T follicular helper cell (primary cell): Measurements from ENCODE around the gene KRT20.
"Not testable (repeated sequence)": the region's sequence is repeated elsewhere in the genome, so short reads cannot be mapped to it uniquely, and the experiment has no call there.

ENCODE experiments used
- DNase-seq: peaks from one replicate; pipeline ENCODE4 v3.0.0-alpha.2; 2020; ENCODE audit warnings: low read depth
- total RNA-seq, 2 experiments: gene quantifications; one replicate each; lab custom pipeline; 2026; lab: John Stamatoyannopoulos, UW

Gene KRT20, protein sequence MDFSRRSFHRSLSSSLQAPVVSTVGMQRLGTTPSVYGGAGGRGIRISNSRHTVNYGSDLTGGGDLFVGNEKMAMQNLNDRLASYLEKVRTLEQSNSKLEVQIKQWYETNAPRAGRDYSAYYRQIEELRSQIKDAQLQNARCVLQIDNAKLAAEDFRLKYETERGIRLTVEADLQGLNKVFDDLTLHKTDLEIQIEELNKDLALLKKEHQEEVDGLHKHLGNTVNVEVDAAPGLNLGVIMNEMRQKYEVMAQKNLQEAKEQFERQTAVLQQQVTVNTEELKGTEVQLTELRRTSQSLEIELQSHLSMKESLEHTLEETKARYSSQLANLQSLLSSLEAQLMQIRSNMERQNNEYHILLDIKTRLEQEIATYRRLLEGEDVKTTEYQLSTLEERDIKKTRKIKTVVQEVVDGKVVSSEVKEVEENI
- 0 reads per million in 2 experiments for total RNA-seq

DNA sequence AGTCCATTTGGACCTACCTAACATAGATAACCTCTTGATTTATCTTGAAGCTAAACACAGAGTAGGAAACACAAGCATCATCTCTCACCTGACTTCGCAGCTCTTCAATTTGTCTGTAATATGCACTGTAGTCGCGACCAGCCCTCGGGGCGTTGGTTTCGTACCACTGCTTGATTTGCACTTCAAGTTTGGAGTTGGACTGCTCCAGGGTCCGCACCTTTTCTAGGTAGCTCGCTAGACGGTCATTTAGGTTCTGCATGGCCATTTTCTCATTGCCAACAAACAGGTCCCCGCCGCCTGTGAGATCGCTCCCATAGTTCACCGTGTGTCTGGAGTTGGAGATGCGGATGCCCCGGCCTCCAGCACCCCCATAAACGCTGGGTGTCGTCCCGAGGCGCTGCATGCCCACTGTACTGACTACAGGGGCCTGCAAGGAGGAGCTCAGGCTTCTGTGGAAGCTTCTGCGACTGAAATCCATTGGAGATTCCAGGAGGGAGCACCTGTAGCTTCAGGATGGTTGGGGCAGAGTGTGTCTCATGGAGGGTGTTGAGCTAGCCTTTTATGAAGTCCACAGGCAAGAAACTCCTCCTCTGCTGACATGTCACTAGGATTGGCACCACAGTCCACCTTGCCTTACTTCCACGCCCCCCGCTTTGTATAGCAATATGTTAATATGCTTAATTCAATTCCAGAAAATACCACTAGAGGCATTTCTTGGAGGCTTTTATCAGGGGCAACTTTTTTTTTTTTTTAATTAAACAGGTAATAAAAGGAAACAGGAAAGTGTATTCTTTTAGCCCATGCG is at the start of gene KRT20:
KRT20 (minus strand) TSS at position 535 of the 805 bp plus-strand sequence; CDS start at position 478, 57 bp downstream.
- DNase-seq, result no peak

DNA sequence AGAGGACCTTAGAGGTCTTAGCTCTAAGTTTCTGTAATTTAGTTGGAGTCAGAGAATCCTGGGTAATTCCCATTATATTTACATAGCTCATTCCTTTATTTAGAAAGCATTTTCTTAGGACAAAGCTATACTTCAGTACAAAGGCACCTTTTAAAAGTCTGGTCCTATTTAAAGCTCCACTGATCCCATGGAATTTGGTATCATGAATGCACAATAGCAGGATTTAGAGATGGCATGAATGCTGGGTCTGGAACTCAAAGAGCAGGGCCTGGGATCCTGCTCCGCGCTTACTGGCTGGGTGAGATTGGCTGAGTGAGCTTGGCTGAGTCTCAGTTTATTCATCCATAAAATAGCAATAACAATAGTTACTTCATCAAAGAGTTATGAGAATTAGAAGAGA is 47.6 kb upstream of the KRT20 start:
- DNase-seq, result no peak

DNA sequence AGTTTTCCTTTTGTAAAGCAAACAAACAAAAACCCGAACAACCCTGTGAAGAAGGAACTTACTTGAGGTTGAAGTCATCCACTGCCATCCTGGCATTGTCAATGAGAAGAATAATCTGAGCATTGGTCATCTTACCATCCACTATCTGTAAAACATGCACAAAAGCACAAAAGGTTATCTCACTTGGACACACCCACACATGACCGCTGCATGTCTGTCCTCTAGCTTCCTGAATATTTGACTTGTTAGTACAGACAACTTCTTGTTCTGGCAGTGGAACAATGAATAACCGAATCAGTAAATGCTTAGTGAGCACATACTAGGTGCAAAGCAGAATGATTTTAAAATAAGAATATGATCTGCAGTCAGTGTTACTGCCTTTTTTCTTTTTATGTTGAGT is 46.3 kb upstream of the KRT20 start:
- no peak for DNase-seq

DNA sequence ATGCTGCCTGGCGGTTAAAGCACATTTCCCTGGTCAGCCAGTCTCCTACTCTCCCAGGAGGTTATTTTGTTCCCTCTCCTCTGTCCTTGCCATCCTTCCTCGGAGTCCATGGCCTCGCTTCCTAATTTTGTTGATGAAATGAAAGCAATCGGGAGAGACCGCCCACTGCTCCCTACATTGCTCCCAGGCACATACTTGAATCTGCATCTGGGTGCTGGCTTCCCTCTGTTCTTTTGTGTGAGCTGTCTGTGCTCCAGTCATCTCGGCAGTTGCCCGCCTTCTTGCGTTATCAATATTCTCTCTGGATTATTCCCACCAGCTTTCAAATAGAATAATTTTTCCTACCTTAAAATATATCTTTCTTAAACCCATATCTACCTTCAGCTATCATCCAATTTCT is 41.3 kb upstream of the KRT20 start:
- no peak for DNase-seq

DNA sequence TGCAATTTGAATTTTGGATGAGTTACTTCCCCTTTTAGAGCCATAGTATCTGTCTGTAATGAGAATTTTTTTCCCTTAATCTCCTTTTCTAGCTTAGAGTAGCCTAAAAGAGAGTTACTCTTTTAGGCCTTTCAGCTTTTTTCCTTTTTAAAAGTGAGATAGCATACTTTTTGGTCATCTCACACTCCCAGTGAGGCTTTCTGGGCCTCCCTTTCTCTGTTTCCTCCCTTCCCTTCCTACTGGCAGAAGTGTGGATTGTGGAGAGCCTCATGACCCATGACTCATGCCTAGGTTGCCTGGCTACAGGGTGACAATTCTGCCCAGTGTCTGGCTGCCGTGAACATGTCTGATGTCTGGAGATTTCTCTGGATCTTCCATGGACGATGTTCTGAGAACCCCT is 37.2 kb upstream of the KRT20 start:
- no peak for DNase-seq

DNA sequence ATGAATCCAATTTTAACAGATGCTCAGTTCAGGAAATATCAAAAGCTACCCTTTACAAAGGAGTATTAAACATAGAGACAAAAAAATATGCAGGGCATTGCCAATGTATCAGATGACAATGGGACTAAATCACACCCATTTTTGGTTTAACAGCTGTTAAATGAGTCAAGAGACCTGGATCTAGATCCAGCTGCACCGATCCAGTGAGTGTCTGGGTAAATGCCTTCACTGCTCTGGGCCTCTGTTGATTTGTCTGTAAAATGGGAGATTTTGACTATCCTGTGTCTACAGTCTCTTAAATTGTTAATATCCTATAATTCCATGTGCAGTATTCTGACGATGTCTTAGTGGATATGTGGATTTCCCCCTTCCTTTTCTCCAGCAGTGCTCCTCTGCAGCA is 36.0 kb upstream of the KRT20 start:
- no peak for DNase-seq

DNA sequence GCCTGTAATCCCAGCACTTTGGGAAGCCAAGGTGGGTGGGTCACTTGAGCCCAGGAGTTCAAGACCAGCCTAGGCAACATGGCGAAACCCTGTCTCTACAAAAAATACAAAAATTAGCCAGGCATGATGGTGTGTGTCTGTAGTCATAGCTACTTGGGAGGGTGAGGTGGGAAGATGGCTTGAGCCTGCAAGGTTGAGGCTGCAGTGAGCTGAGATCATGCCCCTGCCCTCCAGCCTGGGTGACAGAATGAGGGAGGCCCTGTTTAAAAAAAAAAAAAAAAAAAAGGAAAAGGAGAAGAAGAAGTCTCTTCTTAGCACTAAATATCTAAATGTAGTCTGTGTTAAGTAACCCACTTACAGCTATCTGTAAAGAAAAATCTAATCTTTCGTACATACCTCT is 32.1 kb upstream of the KRT20 start:
- DNase-seq, result not testable (repeated sequence)

DNA sequence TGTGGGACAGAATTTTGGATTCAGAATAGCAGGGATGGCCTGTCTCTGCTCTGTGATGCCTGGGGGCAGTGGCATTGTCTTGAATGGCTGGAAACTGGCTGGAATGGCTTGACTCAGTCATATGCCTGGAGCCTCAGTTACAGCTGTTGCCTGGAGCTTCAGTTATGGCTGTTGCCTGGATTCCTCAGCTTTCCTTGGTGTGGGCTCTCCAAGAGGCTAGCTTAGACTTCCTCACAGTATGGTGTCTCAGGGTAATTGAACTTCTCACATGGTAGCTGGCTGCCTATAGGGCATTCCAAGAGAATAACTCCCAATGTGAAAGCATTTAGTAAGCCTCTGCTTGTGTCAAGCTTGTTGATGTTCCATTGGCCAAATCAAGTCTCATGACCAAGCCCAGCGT is 31.3 kb upstream of the KRT20 start:
- no peak for DNase-seq

DNA sequence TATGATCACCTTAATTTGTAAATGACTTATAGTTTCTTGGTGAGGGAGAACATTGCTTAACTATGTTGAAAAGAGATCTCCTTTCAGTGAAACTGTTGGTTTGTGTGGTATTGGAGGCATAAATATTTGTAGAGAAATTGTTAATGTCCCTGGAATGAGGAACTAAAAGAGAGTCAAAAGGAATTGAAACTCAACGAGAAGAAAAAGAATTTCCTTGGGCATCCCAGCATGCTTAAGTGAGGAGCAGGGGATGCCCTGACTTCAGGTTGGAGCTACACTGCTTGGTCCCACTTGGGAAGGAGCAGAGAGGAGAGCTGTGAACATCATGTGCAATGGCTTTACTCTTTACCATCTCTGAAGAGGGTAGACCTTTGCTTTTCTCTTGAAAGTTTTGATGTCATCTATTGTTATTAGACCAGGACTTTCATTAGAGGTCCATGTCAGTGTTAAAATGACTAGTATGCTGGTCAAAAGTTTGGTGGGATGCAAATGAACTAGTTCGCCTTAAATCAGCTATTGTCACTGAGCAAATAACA is 30.7 kb upstream of the KRT20 start:
- DNase-seq, result no peak

DNA sequence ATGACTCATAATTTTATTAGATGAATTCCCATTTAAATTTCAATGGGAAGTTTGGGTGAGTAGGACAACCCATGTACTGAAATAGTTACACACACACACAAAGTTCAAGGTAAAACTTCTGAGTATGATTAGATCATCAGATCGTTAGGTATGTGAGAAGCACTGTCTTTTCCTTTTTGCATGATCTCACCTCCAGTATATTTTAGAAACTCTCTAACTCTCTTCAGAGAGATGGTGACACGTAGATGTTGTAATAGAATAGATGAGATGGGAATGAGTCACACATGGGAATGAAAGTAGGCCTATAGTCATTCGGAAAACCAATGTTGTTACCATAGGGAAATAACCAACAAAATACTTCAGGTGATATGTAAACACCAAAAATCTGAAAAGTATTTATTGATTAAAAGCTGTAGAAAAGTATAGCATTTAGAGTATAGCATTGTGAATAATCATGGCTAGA is 30.2 kb upstream of the KRT20 start:
- no peak for DNase-seq

DNA sequence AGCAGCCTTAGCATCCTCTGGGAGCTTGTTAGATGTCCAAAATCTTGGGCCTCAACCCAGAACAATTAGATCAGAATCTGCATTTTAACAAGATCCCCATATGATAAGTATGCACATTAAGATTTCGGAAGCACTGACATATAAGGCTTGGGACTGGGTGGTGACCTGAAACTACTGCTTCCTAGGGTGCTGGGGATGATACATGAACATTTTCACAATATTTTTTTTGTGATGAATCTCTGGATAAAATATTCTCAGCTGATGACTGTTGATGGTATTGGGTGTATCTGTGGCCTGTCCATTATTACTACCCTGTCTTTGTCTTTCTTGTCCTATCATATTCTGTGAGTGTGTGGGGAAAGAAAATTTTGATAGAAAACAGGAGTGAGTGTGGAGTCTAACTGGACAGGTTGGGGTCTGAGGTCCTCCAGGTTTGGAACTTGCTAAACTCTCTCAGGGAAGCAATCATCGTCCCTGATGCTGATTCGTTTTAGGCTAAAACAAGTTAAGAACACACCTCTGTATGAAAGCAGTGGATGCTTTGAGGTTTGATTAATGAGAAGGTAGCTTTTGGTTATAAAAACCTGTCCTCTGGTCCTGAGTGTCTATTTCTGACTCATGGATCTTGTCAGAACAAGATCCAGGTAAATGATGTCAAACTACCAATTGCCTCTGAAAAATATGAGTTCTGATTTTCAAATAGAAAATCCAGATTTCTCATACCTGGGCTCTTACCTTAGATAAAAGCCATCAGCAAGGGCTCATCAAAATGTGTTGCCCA is 29.2 kb upstream of the KRT20 start:
- DNase-seq, result no peak

DNA sequence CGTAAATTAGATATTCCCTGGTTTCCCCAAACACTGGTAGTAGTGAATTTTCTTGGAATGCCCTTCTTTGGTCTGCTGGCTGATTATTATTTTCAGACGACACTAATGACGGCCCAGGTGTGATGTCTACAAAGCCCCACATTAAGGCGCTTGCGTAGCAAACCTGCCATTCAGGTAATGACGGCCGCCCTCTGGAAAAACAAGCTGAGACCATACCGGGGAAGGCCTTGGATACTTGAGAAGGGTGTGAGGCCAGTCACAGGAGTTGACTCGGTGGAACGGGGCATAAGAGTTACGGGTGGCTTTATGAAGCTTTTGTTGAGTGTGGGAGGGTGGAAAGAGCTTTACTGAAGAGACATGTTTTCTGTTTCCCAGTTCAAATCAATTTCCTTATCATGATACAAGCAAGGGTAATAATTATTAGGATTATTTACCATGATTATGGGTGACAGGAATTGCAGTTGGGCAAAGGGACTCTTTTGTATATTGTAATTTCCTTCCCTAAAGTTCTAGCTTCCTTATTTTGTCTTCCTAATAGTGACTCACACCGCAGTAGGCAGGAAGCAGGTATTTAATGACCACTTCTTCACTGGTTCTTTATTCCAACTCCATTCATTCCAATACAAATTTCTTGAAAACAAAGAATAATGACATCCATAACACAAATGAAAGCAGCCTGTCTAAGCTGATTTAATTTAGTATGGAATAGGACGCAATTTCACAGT is 27.6 kb upstream of the KRT20 start:
- no peak for DNase-seq

DNA sequence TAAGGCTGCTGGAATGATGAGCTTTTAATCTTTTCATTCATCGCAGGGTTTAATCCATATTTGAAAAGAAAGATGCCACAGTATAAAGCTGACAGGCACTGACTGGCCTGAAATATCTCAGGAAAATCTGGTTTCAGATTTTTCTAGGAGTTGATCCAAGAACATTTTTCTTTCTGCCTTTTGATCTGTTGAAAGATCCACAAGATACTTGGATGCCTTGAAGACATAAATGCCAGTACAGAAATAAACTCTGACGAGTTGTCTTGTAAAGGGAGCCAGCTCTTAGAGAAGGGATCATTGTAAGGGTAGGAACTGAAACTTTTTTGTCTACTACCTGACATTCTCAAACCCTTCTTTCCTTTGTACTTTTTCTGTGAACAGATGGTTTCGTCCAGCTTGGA is 25.4 kb upstream of the KRT20 start:
- no peak for DNase-seq

DNA sequence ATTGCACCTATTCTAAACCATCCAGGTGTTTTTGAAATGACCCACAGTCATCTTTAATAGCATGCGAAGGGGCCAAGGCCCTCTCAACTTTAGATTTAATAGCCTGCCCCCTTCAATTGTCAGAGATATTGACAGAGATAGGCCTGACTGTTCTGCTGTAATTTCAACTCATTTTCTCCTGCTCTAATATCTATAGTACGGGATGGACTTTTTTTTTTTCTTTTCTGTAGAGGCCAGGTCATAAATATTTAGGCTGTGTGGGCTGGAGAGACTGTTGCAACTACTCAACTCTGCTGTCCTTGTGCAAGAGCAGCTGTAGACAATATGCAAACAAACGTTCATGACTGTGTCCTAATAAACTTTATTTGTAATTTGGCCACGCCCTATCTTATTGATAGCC is 24.7 kb upstream of the KRT20 start:
- no peak for DNase-seq

DNA sequence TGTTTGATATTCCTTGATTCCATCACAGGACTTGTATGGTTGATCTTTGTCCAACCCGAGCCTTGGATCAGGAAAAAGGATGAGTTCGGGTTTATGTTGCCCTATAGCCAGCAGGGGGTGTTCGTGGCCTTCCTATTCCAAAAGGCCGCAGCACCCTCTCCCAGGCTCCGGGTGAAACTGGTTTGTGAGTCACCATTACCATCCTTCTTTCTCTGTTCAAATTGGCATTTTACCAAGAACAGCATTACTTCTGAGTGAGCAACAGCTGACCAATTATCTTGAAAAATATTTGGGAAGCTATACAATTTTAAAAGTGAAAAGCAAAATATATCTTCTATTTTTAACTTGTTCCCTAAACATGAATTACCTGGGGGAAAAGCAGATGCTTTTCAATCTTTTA is 24.3 kb upstream of the KRT20 start:
- DNase-seq, result peak; percentile 54

DNA sequence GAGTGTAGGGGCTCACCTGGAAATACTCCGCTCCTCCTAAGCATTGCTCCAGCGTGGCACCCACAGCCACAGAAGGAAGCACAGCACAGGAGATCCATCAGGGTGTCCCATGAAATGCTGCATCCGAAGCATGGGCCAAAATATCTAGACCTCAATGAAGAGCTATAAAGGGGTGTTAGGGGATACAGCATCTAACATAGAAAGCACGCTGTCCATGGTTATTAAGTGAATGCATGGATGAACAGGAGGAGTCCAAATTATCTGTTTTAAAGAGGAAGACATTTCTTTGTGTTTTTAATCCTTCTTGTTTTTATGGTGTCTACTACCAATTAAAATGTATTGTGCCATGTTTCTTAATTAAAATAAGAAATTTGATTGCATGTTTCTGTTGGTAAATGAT is 21.6 kb upstream of the KRT20 start:
- no peak for DNase-seq

DNA sequence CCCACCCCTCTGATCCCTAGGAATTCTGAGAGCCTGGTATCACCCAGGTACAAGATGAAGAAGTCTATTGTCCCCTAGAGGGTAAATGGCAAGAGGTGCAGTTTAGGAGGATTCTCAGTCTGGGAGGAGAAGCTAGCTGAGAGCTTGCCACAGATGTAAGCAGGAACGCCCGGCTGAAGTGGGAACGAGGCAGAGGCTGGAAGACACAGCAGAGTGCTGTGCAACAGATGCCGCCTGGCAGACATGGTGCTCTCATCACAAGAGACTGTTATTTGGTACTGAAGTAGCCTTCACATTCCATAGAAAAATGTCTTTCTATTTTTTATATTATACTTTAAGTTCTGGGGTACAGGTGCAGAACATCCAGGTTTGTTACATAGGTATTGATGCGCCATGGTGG is 20.3 kb upstream of the KRT20 start:
- DNase-seq, result no peak

DNA sequence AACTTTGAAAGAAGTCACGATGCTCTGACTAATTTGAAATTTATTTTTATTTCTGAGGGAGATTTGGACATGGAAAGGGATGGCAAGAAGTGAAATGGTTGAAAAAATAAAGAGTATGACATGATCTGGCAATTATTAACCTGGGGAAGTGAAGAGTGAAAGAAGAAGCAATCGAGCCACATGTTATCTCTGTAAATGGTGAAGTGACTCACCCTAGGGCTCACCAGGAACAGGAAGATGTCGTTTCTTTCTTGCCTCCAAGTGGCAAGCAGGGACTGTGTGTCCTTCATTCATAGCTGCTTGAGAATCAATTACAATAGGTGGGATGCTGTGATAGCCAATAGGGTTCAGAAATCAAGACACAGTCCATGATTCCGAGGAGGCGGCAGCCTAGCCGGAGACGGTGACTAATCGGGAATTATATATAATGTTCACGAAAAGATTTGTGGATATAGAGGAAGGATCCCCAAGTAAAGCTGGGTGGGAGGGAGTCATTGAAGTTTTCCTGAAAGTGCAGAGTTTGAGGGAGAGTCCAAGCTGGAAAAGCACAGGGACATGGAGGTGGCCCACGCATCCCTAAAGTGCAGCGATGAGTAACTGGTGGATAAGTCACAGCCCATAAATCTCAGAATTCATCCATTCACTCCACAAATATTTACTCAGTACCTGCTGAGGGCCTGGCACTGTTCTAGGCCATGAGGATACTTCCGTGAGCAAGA is 18.2 kb upstream of the KRT20 start:
- DNase-seq, result no peak

DNA sequence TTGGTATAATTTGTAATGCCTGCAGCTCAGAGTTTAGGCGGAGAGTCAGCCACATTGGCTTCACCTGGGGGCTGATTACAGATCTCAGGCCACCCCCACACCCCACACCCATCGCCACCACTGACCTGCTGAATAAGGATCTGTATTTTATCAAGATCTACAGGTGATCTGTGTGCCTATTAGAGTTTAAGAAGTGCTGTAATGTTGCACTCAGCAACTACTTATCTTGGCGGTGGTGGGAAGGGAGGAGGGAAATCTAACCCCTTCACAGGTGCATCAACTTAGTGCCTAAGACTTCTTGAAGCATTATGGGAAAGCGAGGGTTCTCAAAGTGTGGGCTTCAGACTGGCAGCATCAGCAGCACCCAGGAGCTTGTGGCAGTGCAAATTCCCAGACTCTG is 17.5 kb upstream of the KRT20 start:
- DNase-seq, result no peak

DNA sequence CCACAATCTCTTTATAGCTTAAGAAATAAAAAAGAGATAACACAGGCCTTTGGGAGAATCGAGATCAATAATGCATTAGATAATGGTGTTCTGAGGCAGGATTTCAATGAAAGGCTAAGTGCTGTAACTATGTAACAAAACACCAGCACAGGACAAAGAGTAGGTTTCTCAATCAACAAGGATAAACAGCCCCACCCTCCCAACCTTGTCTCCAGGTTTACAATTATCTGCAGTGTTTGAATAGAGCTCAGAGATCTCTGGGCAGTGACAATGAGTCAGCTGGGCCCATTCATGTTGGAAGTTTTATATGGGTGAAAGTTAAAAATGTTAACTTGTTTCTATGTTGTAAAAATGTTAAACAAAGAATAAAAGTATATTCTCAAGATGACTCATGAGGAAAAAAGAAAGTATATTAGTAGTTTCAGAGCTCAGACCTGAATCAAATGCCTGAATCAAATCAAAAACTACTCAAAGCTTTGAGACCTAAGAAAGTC is 17.0 kb upstream of the KRT20 start:
- DNase-seq, result no peak
